ENCODE data around the gene YAP1. TPM values are rescaled to one million over a fixed set of nuclear protein-coding genes. Genes with fewer than 3 reads are reported as not detected.

YAP1 gene
- total and polyA plus RNA-seq, 2 of the 4 experiments (the other 2 are of a cell fraction) = 121 to 251 TPM

DNA sequence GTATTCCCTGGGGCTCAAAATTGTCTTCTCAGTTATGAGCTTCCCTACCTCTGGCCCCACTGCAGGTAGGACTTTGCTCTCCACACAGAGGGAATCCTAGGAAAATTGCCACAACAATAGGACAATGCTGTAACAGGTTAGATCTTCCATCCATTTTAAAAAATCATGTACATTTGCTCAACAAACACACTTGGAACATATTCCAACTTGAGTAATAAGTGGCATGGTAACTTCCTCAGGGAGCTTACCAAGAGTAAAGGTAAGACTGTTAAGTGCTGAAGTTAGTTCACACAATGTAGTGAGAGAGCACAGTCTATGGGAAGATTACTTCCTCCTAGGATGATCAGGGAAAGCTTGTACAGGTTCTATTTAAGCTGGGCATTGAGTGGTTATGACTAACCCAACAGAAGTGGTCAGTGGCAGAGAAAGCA is 128.2 kb downstream of the YAP1 start:
- Histone ChIP-seq H3K4me1 (ENCODE audit: control insufficient read depth, insufficient read depth, low read length) (peaks cover 10% of the 10 kb centered on the region), H2AK9ac (replicated peaks; ENCODE audit: low read depth, low read length, poor library complexity) (no peak overlapping the region), H3K4me2 (ENCODE audit: low read depth, low read length) (no peak overlapping the region), H3K4ac (ENCODE audit: low read depth, low read length) (no peak overlapping the region), H2AK5ac (ENCODE audit: low read depth, low read length) (no peak overlapping the region), H3K9me3 (ENCODE audit: control insufficient read depth, insufficient read depth, low read length) (no peaks in the 10 kb centered on the region), H2BK5ac (ENCODE audit: low read depth, low read length, poor library complexity, severe bottlenecking) (no peak overlapping the region), H4K8ac (ENCODE audit: low read depth in 2 of 2, low read length in 2 of 2) (no peak overlapping the region), H3K79me1 (ENCODE audit: low read depth in 1 of 2, low read length in 2 of 2) (peaks cover 2 to 6% of the 10 kb centered on the region in 2 experiments; a peak in 2 of 4 replicates), H2BK20ac (ENCODE audit: low read depth, low read length) (no peak overlapping the region), H4K20me1 (ENCODE audit: insufficient read depth, low read length) (no peaks in the 10 kb centered on the region), H4K91ac (ENCODE audit: insufficient read depth, low read depth, low read length) (no peak overlapping the region), H3K4me3 (ENCODE audit: insufficient read depth, low read depth, low read length) (no peak overlapping the region), H3K14ac (replicated peaks; ENCODE audit: low read depth, low read length) (no peak overlapping the region), H3K23ac (ENCODE audit: low read depth, low read length) (no peak overlapping the region), H4K5ac (ENCODE audit: low read depth, low read length) (no peak overlapping the region), H3K18ac (ENCODE audit: low read depth, low read length) (no peak overlapping the region), H3K27ac (ENCODE audit: insufficient read depth, low read length) (no peak overlapping the region), H2BK120ac (ENCODE audit: low read depth, low read length) (no peak overlapping the region), H2BK15ac (ENCODE audit: low read depth, low read length) (no peak overlapping the region), H3K36me3 (ENCODE audit: control insufficient read depth, insufficient read depth, low read length) (peaks cover 6% of the 10 kb centered on the region), H3K9ac (ENCODE audit: low read depth, low read length) (no peak overlapping the region), H3K9me1 (ENCODE audit: insufficient read depth, low read length) (peaks cover 12% of the 10 kb centered on the region; the same call in 1 of the 2 replicates), H3K56ac (ENCODE audit: extremely low read depth, insufficient read depth, low read length) (no peak overlapping the region), H3K27me3 (ENCODE audit: control insufficient read depth, insufficient read depth, low read length) (no peaks in the 10 kb centered on the region), H2AFZ (replicated peaks; ENCODE audit: low read length, poor library complexity) (no peak overlapping the region)
- ChIA-PET POLR2A (ENCODE audit: unreplicated experiment) (no interaction called here), CTCF (no interaction called here)
- TF ChIP-seq RAD21 (IDR thresholded peaks at IDR 0.05; ENCODE audit: low read length) (no peak), MAFK (IDR thresholded peaks at IDR 0.05; ENCODE audit: low read depth, low read length) (no peak), POLR2A (IDR thresholded peaks at IDR 0.05; ENCODE audit: low read depth, low read length) (no peak), MXI1 (IDR thresholded peaks at IDR 0.05; ENCODE audit: borderline replicate concordance, low read depth, low read length) (no peak), NFE2L2 (IDR thresholded peaks at IDR 0.05; ENCODE audit: low read depth, low read length) (no peak)
- dilution Hi-C loops (cut with HindIII; ENCODE audit: low sequenced_read_pairs, unreplicated experiment) = no loop called here
- BruUV-seq (replicated peaks) = no TSS peak
- ATAC-seq (ENCODE audit: low read depth) (no peak), DNase-seq (no peak)
- in situ Hi-C loops (cut with MboI; ENCODE audit: low sequenced_read_pairs) = loop anchor here (25.0 kb wide), 1 partner anchor 376 kb away; no protein-coding TSS in a partner anchor
- intact Hi-C loops (cut with micrococcal nuclease) = no loop called here
